HepG2 (cell line): ENCODE results near the gene ATP2A2. TPM values are rescaled to one million over a fixed set of nuclear protein-coding genes. Genes with fewer than 3 reads are reported as not detected.

ENCODE experiments used
- ATAC-seq: fragments of 200-7000 bp; cut with Tn5 transposase; 3 replicates; pipeline ENCODE4 v1.9.1; 2020; ENCODE audit warnings: mild to moderate bottlenecking, moderate library complexity
- BruUV-seq: library from RNA; stranded (reverse); fragments of 400-500 nt; replicated peaks from 2 replicates; lab custom pipeline; 2021; lab: Mats Ljungman, UMichigan
- CTCF ChIA-PET: fragments of 300-600 bp; formaldehyde crosslinking; extraction: SDS; loops from one replicate; lab custom pipeline; 2021; ENCODE audit warnings: low total read pairs, inconsistent platforms, low intra/inter-chr PET ratio; lab: Yijun Ruan, JAX
- POLR2A ChIA-PET: fragments of 350-600 bp; sonication (Branson Sonifier 250); formaldehyde crosslinking; loops from one replicate; lab custom pipeline; 2020; ENCODE audit warnings: antibody characterized with exemption, inconsistent platforms; lab: Yijun Ruan, JAX
- DNase-seq: peaks from one replicate; pipeline ENCODE4 v3.0.0-alpha.2; 2015; ENCODE audit warnings: low spot score
- FAIRE-seq: peaks from 3 replicates; lab custom pipeline; 2011; peaks lifted over from hg19 to GRCh38; lab: Jason Lieb, UNC
- H2AFZ ChIP-seq: one replicate; pipeline ENCODE4 v1.6.1; 2011; ENCODE audit warnings: low read length, inconsistent platforms
- H3K27ac ChIP-seq: fragments of 300-600 bp; 3 replicates; pipeline ENCODE4 v1.8.0; 2011; ENCODE audit warnings: mixed run types, mild to moderate bottlenecking, mixed read lengths, low read length, inconsistent platforms; ENCODE audit not compliant: insufficient read depth; ENCODE audit errors: extremely low read length
- H3K27me3 ChIP-seq, 2 experiments: fragments of 200-600 bp in 1 of 2; 2 replicates in 1 of 2; 3 replicates in 1 of 2; pipeline versions ENCODE4 v1.6.0 to v1.8.0; 2011; ENCODE audit warnings: low read length in 2 of 2, mild to moderate bottlenecking in 2 of 2, moderate library complexity in 2 of 2, inconsistent platforms in 1 of 2; ENCODE audit not compliant: insufficient read depth in 2 of 2, control insufficient read depth in 1 of 2
- H3K36me3 ChIP-seq, 2 experiments: fragments of 200-600 bp in 1 of 2; replicated peaks in 1 of 2; 2 replicates in 1 of 2; 3 replicates in 1 of 2; pipeline versions ENCODE4 v1.5.1 to v1.8.0; 2011; ENCODE audit warnings: low read length in 2 of 2, inconsistent platforms in 1 of 2; ENCODE audit not compliant: insufficient read depth in 2 of 2, control insufficient read depth in 1 of 2
- H3K4me1 ChIP-seq: 2 replicates; pipeline ENCODE4 v1.5.1; 2012; ENCODE audit warnings: low read length, inconsistent platforms; ENCODE audit not compliant: insufficient read depth
- H3K4me2 ChIP-seq: 2 replicates; pipeline ENCODE4 v1.6.0; 2011; ENCODE audit warnings: low read depth, low read length, inconsistent platforms
- H3K4me3 ChIP-seq, 3 experiments: fragments of 200-600 bp in 1 of 3; sonication (generic), shearing (Covaris generic) in 1 of 3; replicated peaks in 1 of 3; 2 replicates each; pipeline ENCODE4 v1.5.1; 2011 to 2016; ENCODE audit warnings: low read length in 3 of 3, inconsistent platforms in 2 of 3, low read depth in 2 of 3, mild to moderate bottlenecking in 2 of 3, control low read depth in 1 of 3, mixed read lengths in 1 of 3; ENCODE audit not compliant: insufficient read depth in 1 of 3
- H3K79me2 ChIP-seq: one replicate; pipeline ENCODE4 v1.6.1; 2011; ENCODE audit warnings: low read length, inconsistent platforms; ENCODE audit not compliant: insufficient read depth
- H3K9ac ChIP-seq: 2 replicates; pipeline ENCODE4 v1.6.0; 2011; ENCODE audit warnings: mild to moderate bottlenecking, low read depth, low read length, inconsistent platforms; ENCODE audit not compliant: insufficient read depth
- H3K9me3 ChIP-seq: 2 replicates; pipeline ENCODE4 v1.5.1; 2012; ENCODE audit warnings: mild to moderate bottlenecking, low read length
- H4K20me1 ChIP-seq: 2 replicates; pipeline ENCODE4 v1.6.0; 2011; ENCODE audit warnings: inconsistent platforms, mild to moderate bottlenecking, low read length, moderate library complexity; ENCODE audit not compliant: insufficient read depth
- ARHGAP35 ChIP-seq: sonication (generic); formaldehyde crosslinking; IDR thresholded peaks from 2 replicates; pipeline ENCODE4 v1.9.0; 2022; ENCODE audit warnings: mild to moderate bottlenecking, inconsistent platforms, moderate library complexity, missing genetic modification reagents, borderline replicate concordance
- ATF5 ChIP-seq: sonication (generic); formaldehyde crosslinking; IDR thresholded peaks from 2 replicates; pipeline ENCODE4 v1.4.0; 2020; ENCODE audit warnings: mild to moderate bottlenecking, low read depth, missing genetic modification reagents
- ATM ChIP-seq: fragments of 450-650 bp; IDR thresholded peaks from 2 replicates; pipeline ENCODE4 v1.7.1; 2017; ENCODE audit warnings: mild to moderate bottlenecking, borderline replicate concordance
- CCDC6 ChIP-seq: sonication (generic); formaldehyde crosslinking; IDR thresholded peaks from 2 replicates; pipeline ENCODE4 v1.8.1; 2022; ENCODE audit warnings: mild to moderate bottlenecking, missing genetic modification reagents, moderate library complexity
- HIVEP1 ChIP-seq: sonication (generic); formaldehyde crosslinking; IDR thresholded peaks from 2 replicates; pipeline ENCODE4 v1.4.0; 2020; ENCODE audit warnings: mild to moderate bottlenecking, missing genetic modification reagents
- JDP2 ChIP-seq: sonication (generic); formaldehyde crosslinking; IDR thresholded peaks from 2 replicates; pipeline ENCODE4 v1.8.1; 2022; ENCODE audit warnings: missing genetic modification reagents, borderline replicate concordance
- LRRFIP1 ChIP-seq: sonication (generic); formaldehyde crosslinking; conservative IDR thresholded peaks from 2 replicates; pipeline ENCODE4 v1.4.0; 2020; ENCODE audit warnings: missing genetic modification reagents
- MIER2 ChIP-seq: IDR thresholded peaks from 2 replicates; pipeline ENCODE4 v1.6.1; 2016; ENCODE audit warnings: missing biosample characterization, missing genetic modification reagents
- NFKB2 ChIP-seq: sonication (generic); formaldehyde crosslinking; IDR thresholded peaks from 2 replicates; pipeline ENCODE4 v1.4.0; 2020; ENCODE audit warnings: missing genetic modification reagents, borderline replicate concordance
- THAP11 ChIP-seq: IDR thresholded peaks from 2 replicates; pipeline ENCODE4 v1.6.1; 2016; ENCODE audit warnings: missing biosample characterization, missing genetic modification reagents
- THAP7 ChIP-seq: sonication (generic); formaldehyde crosslinking; IDR thresholded peaks from 2 replicates; pipeline ENCODE4 v1.8.1; 2023; ENCODE audit warnings: mild to moderate bottlenecking, missing genetic modification reagents
- TOE1 ChIP-seq: sonication (generic); formaldehyde crosslinking; IDR thresholded peaks from 2 replicates; pipeline ENCODE4 v1.4.0; 2020; ENCODE audit warnings: mild to moderate bottlenecking, missing genetic modification reagents
- ZBTB20 ChIP-seq: sonication (generic); formaldehyde crosslinking; IDR thresholded peaks from 2 replicates; pipeline ENCODE4 v1.8.1; 2023; ENCODE audit warnings: missing genetic modification reagents, low read depth, mild to moderate bottlenecking, borderline replicate concordance
- ZFP36L1 ChIP-seq: sonication (generic); formaldehyde crosslinking; IDR thresholded peaks from 2 replicates; pipeline ENCODE4 v1.8.0; 2022; ENCODE audit warnings: mild to moderate bottlenecking, missing genetic modification reagents, moderate library complexity
- ZKSCAN8 ChIP-seq: IDR thresholded peaks from 2 replicates; pipeline ENCODE4 v1.6.1; 2016; ENCODE audit warnings: borderline replicate concordance, missing genetic modification reagents, missing compliant biosample characterization
- ZNF580 ChIP-seq: IDR thresholded peaks from 2 replicates; pipeline ENCODE4 v1.6.1; 2016; ENCODE audit warnings: low read depth, borderline replicate concordance
- ZNF609 ChIP-seq: sonication (generic); formaldehyde crosslinking; IDR thresholded peaks from 2 replicates; pipeline ENCODE4 v1.4.0; 2020; ENCODE audit warnings: mild to moderate bottlenecking, missing genetic modification reagents, borderline replicate concordance
- WGBS: methylation state at CpG from one replicate; pipeline ENCODE4 v1.1.6; 2017; ENCODE audit warnings: low lambda C conversion rate; 5-methylcytosine and 5-hydroxymethylcytosine counted together
- in situ Hi-C: cut with HindIII; loops from 2 replicates; pipeline ENCODE4 v1.10.0; 2017; ENCODE audit warnings: low pct_unique_long_range_greater_than_20kb; ENCODE audit not compliant: extremely low pct_ligation_motif_present
- intact Hi-C: fragments of 100-400 bp; cut with micrococcal nuclease; formaldehyde crosslinking; loops from one replicate; pipeline ENCODE4 v1.10.0; 2022; ENCODE audit not compliant: unreplicated experiment
- polyA plus RNA-seq, 8 experiments: library from polyadenylated mRNA; depleted of rRNA in 3 of 8; stranded (reverse) in 7 of 8; unstranded in 1 of 8; fragments of >200 nt; fragmentation: Illumina TruSeq in 4 of 8; extraction: Trizol in 4 of 8; gene quantifications; 2 replicates each; pipeline versions ENCODE4 v1.2.1 to v1.2.3, GENCODE V29; 2011 to 2016; ENCODE audit warnings: low read depth in 4 of 8, missing spikeins in 1 of 8, mixed read lengths in 1 of 8; ENCODE audit not compliant: insufficient read depth in 1 of 8
- total RNA-seq, 5 experiments: library from RNA; depleted of rRNA; stranded (reverse); fragments of >200 nt; fragmentation: Illumina TruSeq; extraction: Trizol; gene quantifications; 2 replicates each; pipeline ENCODE4 v1.2.3, GENCODE V29; 2016; ENCODE audit warnings: low read depth in 1 of 5

ATP2A2 gene
- total and polyA plus RNA-seq, 2 of the 13 experiments (the other 11 are each of a cell fraction or from before 2014, with no cell fraction given) = 35.4 to 85.5 TPM

GRCh38 chr12:110271015-110271414, 10.0 kb upstream of the ATP2A2 start:
- intact Hi-C loops (no loop called here), in situ Hi-C loops (no loop called here)
- no peaks in the 10 kb centered on the region for H3K9me3 ChIP-seq
- no peak overlapping the region for H3K9ac ChIP-seq
- no peaks in the 10 kb centered on the region for H4K20me1 ChIP-seq
- H3K4me3 ChIP-seq = no peak overlapping the region
- ChIA-PET CTCF (no interaction called here), POLR2A (interaction anchor here (1.4 to 6.6 kb wide), 5 partner anchors 9 to 23 kb away, joined by 3 to 44 read pairs (median 8); partner anchors contain the start of gene ATP2A2)
- H3K27me3 ChIP-seq = no peaks in the 10 kb centered on the region
- FAIRE-seq (no peak), ATAC-seq (no peak), DNase-seq (no peak)
- H3K36me3 ChIP-seq = no peaks in the 10 kb centered on the region
- peaks cover 59% of the 10 kb centered on the region for H3K4me1 ChIP-seq
- no TSS peak for BruUV-seq
- WGBS = 7% methylated on average over 2 of the region's 2 CpGs
- no peak overlapping the region for H2AFZ ChIP-seq
- no peaks in the 10 kb centered on the region for H3K79me2 ChIP-seq
- peak overlapping the region; percentile 86 for H3K4me2 ChIP-seq
- peak overlapping the region; percentile 34 for H3K27ac ChIP-seq
- TF ChIP-seq ZNF609 (CRISPR knock-in tag) (no peak), CCDC6 (no peak), MIER2 (CRISPR knock-in tag) (no peak), LRRFIP1 (no peak), ZFP36L1 (CRISPR knock-in tag) (no peak), THAP7 (no peak), ZBTB20 (CRISPR knock-in tag) (no peak), NFKB2 (no peak), ATF5 (no peak), ARHGAP35 (CRISPR knock-in tag) (no peak), JDP2 (CRISPR knock-in tag) (no peak), HIVEP1 (CRISPR knock-in tag) (no peak), ZKSCAN8 (CRISPR knock-in tag) (no peak), ATM (no peak), ZNF580 (CRISPR knock-in tag) (no peak), TOE1 (CRISPR knock-in tag) (no peak), THAP11 (no peak)
